OCI-LY1 (cell line): ENCODE measurements around the gene FRY.

ENCODE experiments used
- EZH2 ChIP-seq: fragments of 200-600 bp; sonication (generic), shearing (Covaris generic); IDR thresholded peaks from 2 replicates; pipeline ENCODE4 v1.8.0; 2017; ENCODE audit warnings: borderline replicate concordance, mixed run types, mild to moderate bottlenecking, antibody characterized with exemption, low read length, moderate library complexity, mixed read lengths
- TF ChIP-seq, protein P1 (sequence below): fragments of 200-600 bp; sonication (generic), shearing (Covaris generic); IDR thresholded peaks from 2 replicates; pipeline ENCODE4 v1.5.1; 2017; ENCODE audit warnings: mild to moderate bottlenecking, antibody characterized with exemption, low read length, moderate library complexity, mixed read lengths

DNA sequence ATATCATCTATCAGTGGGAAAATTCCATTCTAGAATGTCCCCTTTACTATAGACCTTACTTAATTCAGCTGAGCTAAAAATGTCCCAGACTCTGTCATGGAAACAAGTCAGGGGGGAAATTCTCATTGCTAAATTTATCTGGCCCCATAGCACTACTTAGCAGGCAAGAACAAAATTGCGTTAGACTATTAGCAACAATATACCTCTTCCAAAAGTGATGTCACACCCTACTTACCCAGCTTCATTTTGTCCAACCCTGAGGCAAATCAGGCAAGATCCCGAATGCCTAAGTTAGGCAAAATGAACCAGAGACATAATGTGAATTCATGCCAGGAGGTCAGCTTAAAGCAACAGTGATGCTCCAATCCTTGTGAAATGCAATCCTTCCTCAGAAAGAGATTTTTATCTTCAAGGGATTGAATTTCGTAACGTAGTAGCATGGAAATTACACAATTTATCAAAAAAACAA is 93.7 kb downstream of the FRY start:
- TF ChIP-seq, protein P1, sequence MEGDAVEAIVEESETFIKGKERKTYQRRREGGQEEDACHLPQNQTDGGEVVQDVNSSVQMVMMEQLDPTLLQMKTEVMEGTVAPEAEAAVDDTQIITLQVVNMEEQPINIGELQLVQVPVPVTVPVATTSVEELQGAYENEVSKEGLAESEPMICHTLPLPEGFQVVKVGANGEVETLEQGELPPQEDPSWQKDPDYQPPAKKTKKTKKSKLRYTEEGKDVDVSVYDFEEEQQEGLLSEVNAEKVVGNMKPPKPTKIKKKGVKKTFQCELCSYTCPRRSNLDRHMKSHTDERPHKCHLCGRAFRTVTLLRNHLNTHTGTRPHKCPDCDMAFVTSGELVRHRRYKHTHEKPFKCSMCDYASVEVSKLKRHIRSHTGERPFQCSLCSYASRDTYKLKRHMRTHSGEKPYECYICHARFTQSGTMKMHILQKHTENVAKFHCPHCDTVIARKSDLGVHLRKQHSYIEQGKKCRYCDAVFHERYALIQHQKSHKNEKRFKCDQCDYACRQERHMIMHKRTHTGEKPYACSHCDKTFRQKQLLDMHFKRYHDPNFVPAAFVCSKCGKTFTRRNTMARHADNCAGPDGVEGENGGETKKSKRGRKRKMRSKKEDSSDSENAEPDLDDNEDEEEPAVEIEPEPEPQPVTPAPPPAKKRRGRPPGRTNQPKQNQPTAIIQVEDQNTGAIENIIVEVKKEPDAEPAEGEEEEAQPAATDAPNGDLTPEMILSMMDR: no peak
- no peak for TF ChIP-seq EZH2
